22Rv1 (cell line): Measurements from ENCODE around the gene ST3GAL3.

Experiments used
- H3K27ac ChIP-seq: fragments of 450-650 bp; 2 replicates; pipeline ENCODE4 v1.5.1; 2017
- ZFX ChIP-seq: fragments of 450-650 bp; IDR thresholded peaks from 2 replicates; pipeline ENCODE4 v1.6.1; 2017; ENCODE audit warnings: antibody characterized with exemption, borderline replicate concordance
- TF ChIP-seq, protein P1 (sequence below): fragments of 450-650 bp; IDR thresholded peaks from 2 replicates; pipeline ENCODE4 v1.5.1; 2017; ENCODE audit warnings: mild to moderate bottlenecking

The ST3GAL3 gene

DNA sequence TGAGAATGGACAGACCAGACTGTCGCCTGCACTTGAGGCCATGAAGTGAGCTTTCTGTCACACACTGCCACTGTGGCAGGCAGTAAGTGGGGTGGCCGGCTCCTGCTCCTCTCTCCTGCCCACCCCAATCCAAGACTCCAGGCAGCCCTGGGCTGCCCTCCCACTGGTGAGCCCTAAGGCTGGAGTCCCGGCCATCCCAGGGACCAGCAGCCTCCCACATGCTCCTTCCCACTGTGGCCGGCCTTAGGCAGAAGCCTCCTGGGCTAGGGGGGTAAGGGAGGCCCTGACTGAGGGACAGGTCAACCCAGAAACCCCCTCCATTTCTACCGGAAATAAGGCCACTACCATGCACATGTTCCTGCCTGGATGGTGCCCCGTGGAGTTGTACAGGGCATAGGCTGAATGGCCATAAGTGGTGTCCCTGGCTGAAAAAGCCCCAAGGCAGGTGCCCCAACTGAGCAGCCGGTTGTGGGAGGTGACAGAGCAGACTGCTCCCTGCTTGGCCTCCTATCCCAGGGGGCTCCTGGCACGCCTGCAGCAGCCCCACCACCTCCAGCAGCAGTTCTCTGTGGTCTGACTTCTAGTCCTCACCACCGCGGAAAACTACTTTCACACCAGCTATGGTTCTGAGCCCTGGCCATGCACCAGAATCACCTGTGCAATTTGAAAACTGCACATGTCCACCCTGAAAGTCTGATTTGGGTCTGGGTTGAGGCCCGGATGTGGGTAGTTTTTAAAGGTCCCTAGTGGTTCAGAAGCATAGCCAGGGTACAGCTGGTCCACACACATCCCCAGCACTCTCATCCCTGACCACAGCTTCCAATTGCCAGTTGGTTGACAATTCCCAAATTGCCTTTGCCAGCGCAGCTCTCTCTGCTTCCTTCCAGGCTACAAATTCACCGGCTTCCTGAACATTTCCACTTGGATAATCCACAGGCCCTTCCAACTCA lies 224.7 kb downstream of the ST3GAL3 start:
- no peak overlapping the region for H3K27ac ChIP-seq
- TF ChIP-seq ZFX = no peak
- TF ChIP-seq, protein P1, sequence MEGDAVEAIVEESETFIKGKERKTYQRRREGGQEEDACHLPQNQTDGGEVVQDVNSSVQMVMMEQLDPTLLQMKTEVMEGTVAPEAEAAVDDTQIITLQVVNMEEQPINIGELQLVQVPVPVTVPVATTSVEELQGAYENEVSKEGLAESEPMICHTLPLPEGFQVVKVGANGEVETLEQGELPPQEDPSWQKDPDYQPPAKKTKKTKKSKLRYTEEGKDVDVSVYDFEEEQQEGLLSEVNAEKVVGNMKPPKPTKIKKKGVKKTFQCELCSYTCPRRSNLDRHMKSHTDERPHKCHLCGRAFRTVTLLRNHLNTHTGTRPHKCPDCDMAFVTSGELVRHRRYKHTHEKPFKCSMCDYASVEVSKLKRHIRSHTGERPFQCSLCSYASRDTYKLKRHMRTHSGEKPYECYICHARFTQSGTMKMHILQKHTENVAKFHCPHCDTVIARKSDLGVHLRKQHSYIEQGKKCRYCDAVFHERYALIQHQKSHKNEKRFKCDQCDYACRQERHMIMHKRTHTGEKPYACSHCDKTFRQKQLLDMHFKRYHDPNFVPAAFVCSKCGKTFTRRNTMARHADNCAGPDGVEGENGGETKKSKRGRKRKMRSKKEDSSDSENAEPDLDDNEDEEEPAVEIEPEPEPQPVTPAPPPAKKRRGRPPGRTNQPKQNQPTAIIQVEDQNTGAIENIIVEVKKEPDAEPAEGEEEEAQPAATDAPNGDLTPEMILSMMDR = no peak

DNA sequence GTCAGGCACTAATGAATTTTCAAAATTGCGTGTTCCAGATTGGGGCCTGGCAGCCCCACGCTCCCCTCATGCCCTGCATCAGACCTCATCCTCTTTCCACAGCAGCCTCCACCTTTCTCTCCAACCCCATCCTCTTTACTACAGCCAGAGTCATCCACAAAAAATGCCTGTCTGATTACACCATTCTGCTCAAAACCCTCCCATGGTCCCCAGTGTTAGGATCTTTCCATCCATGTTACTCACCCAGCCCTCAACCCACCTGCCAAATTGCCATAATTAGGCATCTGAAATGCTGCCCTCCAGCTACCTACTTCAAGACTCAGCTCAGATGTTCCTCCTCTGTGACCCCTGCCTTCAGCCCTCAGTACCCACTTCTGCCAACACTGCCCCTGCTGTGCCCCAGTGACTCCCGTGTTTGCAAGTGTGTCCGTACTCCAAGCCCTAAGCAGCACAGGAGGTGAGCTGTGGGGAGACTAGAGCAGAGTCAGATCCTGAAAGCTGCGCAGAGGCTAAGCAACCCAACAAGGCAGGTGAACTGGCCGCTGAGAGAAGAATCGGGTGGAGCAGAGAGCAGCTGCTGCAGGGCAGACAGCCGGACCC lies 225.6 kb downstream of the ST3GAL3 start:
- TF ChIP-seq, protein P1 = no peak
- TF ChIP-seq ZFX = no peak
- H3K27ac ChIP-seq = peak overlapping the region; percentile 92; the same call in 1 of the 2 replicates

DNA sequence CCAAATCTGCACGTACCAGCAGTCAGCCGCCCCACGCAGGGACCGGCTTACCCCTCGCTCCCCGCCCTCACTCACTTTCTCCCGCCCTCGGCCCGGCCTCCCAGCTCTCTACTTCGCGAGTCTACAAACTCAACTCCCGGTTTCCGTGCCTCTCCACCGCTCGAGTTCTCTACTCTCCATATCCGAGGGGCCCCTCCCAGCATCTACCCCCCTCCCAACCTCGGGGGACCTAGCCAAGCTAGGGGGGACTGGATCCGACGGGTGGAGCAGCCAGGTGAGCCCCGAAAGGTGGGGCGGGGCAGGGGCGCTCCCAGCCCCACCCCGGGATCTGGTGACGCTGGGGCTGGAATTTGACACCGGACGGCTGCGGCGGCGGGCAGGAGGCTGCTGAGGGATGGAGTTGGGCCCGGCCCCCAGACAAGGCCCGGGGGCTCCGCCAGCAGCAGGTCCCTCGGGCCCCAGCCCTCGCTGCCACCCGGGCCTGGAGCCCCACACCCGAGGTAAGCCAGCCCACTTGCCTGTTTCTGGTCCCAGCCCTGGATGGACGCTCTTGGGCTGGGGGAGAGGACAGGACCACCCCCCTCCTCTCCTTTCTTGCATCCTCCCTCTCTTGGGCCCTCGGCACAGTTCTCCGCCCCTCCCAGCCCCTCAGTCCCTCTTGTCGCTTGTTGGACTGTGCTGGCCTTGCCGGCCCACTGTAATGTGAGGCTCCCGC lies 226.2 kb downstream of the ST3GAL3 start, which contains the start of gene ARTN:
Gene ARTN, plus strand, starts transcription at position 416 of the 715 bp plus-strand sequence. CDS start 1,856 bp downstream, outside the sequence.
- TF ChIP-seq, protein P1 = no peak
- no peak for TF ChIP-seq ZFX

GRCh38 chr1:43934101-43934985 lies 227.0 kb downstream of the ST3GAL3 start:
- peak overlapping the region; percentile 92 for H3K27ac ChIP-seq

More for the DNA sequence above, 226.2 kb downstream of the ST3GAL3 start, which contains the start of gene ARTN:
- peak within 1 kb of the TSS; percentile 92 for H3K27ac ChIP-seq

GRCh38 chr1:43934986-43935324 lies 227.6 kb downstream of the ST3GAL3 start:
- TF ChIP-seq, protein P1 = no peak; the same call in 1 of the 2 replicates
- TF ChIP-seq ZFX = no peak
- peak overlapping the region; percentile 92 for H3K27ac ChIP-seq

More at GRCh38 chr1:43934101-43934985, 227.0 kb downstream of the ST3GAL3 start:
- no peak for TF ChIP-seq ZFX
- TF ChIP-seq, protein P1 = peak; percentile 85

DNA sequence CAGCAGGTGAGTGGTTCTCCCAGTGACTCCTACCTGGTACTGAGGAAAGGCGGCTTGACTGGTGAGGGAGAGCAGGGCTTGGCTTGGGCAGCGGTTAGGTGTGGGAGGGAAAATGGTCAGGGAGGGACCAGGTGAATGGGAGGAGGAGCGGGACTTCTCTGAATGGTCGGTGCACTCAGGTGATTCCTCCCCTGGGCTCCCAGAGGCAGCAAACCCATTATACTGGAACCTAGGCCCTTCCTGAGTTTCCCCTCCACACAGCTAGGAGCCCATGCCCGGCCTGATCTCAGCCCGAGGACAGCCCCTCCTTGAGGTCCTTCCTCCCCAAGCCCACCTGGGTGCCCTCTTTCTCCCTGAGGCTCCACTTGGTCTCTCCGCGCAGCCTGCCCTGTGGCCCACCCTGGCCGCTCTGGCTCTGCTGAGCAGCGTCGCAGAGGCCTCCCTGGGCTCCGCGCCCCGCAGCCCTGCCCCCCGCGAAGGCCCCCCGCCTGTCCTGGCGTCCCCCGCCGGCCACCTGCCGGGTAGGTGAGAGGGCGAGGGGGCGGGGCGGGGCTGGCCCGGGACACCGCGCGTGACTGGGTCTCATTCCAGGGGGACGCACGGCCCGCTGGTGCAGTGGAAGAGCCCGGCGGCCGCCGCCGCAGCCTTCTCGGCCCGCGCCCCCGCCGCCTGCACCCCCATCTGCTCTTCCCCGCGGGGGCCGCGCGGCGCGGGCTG lies 228.5 kb downstream of the ST3GAL3 start:
- TF ChIP-seq ZFX = no peak
- TF ChIP-seq, protein P1 = no peak
- H3K27ac ChIP-seq = peak overlapping the region; percentile 92
